Muscle layer of colon (tissue), 2 donors: ENCODE data around the gene LMOD2.

ENCODE experiments used
- H3K27ac ChIP-seq: one replicate; pipeline ENCODE4 v1.7.0; 2013; ENCODE audit warnings: low read depth, mild to moderate bottlenecking, low read length, moderate library complexity
- H3K27me3 ChIP-seq, 2 donors: one replicate each; pipeline ENCODE4 v1.7.0; 2013; ENCODE audit warnings: low read length in 2 of 2, mild to moderate bottlenecking in 2 of 2; ENCODE audit not compliant: insufficient read depth in 2 of 2, control insufficient read depth in 1 of 2
- H3K36me3 ChIP-seq: one replicate; pipeline ENCODE4 v1.7.0; 2013; ENCODE audit warnings: mild to moderate bottlenecking, low read length; ENCODE audit not compliant: insufficient read depth
- H3K4me1 ChIP-seq: one replicate; pipeline ENCODE4 v1.7.0; 2013; ENCODE audit warnings: mild to moderate bottlenecking, low read length; ENCODE audit not compliant: insufficient read depth
- H3K4me3 ChIP-seq, 2 donors: one replicate each; pipeline ENCODE4 v1.7.0; 2013; ENCODE audit warnings: low read length in 2 of 2, low read depth in 1 of 2, mild to moderate bottlenecking in 1 of 2, moderate library complexity in 1 of 2
- H3K9ac ChIP-seq: one replicate; pipeline ENCODE4 v1.7.0; 2013; ENCODE audit warnings: low read length
- H3K9me3 ChIP-seq: one replicate; pipeline ENCODE4 v1.7.0; 2013; ENCODE audit warnings: mild to moderate bottlenecking, low read length
- donor health status: abdominal sarcoma.
- donor health status: Adenocarcinoma of cecum.

The LMOD2 gene

DNA sequence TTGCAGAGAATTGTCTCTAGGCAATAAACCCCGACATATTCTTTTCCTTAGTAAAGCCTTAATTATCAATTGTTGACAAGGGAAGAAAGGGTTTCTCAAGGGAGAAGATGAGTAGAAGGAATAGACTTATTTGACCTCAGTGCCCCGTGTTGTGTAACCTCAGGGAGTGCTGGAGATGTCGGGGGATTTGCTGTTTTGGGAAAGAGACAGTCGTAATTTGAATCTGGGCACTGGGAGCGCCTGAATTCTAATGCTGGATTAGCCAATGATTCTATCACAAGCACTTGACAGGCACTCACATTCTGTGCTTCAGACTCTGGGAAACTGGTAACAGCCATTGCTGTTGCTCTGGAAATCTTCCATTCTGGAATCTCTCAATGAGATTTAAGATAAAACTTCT, 13.8 kb upstream of the LMOD2 start:
- Histone ChIP-seq H3K9me3 (no peaks in the 10 kb centered on the region), H3K36me3 (no peaks in the 10 kb centered on the region), H3K4me1 (peaks cover 12% of the 10 kb centered on the region), H3K9ac (no peak overlapping the region), H3K4me3 (no peak overlapping the region), H3K27ac (no peak overlapping the region), H3K27me3 (no peaks in the 10 kb centered on the region)

DNA sequence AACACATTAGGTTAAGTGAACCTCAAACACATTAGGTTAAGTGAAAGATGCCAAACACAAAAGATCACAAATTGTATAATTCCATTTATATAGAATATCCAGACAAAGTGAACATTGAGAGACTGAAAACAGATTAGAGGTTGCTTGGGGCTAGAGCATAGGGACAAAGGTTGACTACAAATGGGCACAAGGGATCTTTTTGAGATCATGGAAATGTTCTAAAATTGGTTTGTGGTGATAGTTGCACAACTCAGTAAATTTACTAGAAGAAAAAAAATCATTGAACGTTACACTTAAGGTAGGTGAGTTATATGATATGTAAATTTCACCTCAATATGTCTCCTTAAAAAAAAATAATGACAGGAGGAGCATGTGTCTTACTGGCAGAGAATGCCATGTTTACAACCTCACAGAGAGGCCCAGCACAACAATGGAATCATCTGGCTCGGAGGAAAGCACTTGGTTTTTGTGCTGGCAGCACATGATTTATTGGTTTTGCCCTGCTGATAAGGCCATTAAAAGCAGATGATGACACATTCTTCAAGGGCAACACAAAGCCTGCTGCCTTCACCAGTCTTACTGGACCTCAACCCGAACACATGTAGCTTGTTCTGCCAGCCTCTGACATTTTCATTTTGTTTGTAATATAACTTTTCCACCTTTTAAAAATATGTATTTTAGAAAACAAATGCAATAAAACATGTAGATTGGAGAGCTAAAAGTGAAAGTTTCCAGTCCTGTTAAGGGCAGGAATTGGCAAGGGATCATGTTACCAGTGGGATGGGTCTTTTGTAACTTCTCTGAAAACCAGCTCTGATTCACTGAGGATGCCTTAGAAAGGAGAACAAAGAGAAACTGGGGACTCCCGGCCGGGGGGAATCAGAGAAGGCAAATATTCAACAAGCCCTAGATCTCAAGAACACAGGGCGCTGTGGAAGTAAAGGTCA, 11.9 kb upstream of the LMOD2 start:
- Histone ChIP-seq H3K4me3 (peak overlapping the region in 1 of 2 donors; percentile 45), H3K9ac (no peak overlapping the region), H3K27ac (no peak overlapping the region)

DNA sequence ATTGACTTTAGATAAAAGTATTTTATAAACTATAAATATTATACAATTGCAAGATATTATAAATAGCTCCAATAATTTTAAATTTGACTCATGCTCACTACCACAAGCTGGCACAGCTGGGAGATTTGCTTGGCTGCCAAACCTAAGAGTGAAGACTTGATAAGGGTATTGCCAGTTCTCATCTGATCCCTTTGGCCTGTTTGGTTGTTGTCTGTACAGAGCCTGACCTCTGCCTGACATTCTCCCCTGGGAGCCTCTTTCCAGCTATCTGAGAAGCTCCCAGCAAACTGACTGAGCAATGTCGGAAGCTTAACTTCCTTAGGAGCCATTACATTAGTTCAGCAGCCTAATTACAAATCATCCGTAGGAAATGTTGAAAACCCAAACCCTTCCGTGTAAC, 10.2 kb upstream of the LMOD2 start:
- no peak overlapping the region for H3K9ac ChIP-seq
- H3K36me3 ChIP-seq: no peaks in the 10 kb centered on the region
- no peaks in the 10 kb centered on the region for H3K27me3 ChIP-seq
- no peaks in the 10 kb centered on the region for H3K9me3 ChIP-seq
- peaks cover 12% of the 10 kb centered on the region for H3K4me1 ChIP-seq
- no peak overlapping the region for H3K27ac ChIP-seq
- no peak overlapping the region for H3K4me3 ChIP-seq

More for the DNA sequence above, 11.9 kb upstream of the LMOD2 start:
- H3K36me3 ChIP-seq: no peaks in the 10 kb centered on the region
- H3K9me3 ChIP-seq: no peaks in the 10 kb centered on the region
- no peaks in the 10 kb centered on the region for H3K27me3 ChIP-seq
- peaks cover 12% of the 10 kb centered on the region for H3K4me1 ChIP-seq

DNA sequence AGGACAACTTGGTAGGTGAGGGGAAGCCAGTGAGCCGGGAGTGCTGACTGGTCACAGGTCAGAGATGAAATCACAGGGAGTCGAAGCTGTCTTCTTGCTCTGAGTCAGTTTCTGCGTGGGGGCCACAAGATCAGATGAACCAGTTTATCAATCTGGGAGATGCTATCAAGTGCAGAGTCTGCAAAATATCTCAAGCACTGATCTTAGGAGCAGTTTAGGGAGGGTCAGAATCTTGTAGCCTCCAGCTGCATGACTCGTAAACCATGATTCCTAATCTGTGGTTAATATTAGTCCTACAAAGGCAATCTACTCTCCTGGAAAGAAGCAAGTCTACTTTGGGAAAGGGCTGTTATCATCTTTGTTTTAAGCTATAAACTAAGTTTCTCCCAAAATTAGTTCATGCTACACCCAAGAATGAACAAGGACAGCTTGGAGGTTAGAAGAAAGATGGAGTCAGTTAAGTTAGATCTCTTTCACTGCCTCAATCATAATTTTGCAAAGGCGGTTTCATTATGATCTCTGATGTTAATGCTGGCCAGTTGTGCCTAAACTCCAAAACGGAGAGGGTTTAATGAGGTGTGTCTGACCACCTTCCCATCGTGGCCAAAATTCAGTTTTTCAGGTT, 8.4 kb upstream of the LMOD2 start:
- Histone ChIP-seq H3K27ac (no peak overlapping the region), H3K4me1 (peaks cover 12% of the 10 kb centered on the region), H3K9ac (no peak overlapping the region), H3K4me3 (no peak overlapping the region), H3K9me3 (no peaks in the 10 kb centered on the region), H3K36me3 (no peaks in the 10 kb centered on the region), H3K27me3 (no peaks in the 10 kb centered on the region)

DNA sequence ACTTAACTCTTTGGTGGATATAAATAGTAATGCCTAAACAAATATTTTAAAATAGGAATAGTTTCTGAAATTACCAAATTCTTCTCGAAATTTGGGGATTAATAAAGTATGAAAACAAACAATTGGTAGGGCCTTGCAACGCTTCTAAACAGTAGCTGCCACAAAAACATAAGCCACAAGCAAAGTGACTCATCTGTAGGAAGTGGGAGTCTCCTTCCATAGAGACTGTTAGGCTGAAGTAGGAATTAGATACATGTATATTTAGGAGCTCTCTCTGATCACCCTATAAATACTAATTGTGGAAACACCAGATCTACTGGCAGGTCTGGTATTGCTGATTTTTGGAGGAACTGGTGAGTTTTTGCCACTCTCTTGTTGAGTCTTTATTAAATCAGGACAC, 5.7 kb upstream of the LMOD2 start:
- no peak overlapping the region for H3K27ac ChIP-seq
- no peaks in the 10 kb centered on the region for H3K4me1 ChIP-seq
- no peaks in the 10 kb centered on the region for H3K36me3 ChIP-seq
- no peak overlapping the region for H3K4me3 ChIP-seq
- no peaks in the 10 kb centered on the region for H3K27me3 ChIP-seq
- H3K9me3 ChIP-seq: no peaks in the 10 kb centered on the region
- no peak overlapping the region for H3K9ac ChIP-seq

DNA sequence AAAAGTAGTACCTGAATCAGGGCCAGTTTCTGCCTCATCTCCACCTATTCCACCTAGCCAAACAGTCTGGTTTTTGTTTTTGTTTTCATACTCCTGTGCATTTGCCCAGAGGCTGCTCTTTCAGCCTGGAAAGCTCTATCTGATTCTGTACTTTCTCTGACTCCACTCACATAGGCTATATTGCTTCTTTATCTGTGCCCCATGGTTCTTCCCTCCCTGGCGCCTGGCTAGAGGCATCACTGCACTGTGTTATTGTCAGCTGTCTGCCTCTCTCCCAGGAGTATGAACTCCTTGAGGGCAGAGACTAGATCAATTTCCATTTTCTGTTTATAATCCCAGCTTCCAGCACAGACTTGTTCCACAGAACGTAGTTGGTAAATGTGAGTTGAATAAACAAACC, 5.1 kb upstream of the LMOD2 start:
- no peak overlapping the region for H3K4me3 ChIP-seq
- no peaks in the 10 kb centered on the region for H3K36me3 ChIP-seq
- H3K27me3 ChIP-seq: no peaks in the 10 kb centered on the region
- no peaks in the 10 kb centered on the region for H3K9me3 ChIP-seq
- H3K27ac ChIP-seq: no peak overlapping the region
- H3K4me1 ChIP-seq: no peaks in the 10 kb centered on the region
- H3K9ac ChIP-seq: no peak overlapping the region

DNA sequence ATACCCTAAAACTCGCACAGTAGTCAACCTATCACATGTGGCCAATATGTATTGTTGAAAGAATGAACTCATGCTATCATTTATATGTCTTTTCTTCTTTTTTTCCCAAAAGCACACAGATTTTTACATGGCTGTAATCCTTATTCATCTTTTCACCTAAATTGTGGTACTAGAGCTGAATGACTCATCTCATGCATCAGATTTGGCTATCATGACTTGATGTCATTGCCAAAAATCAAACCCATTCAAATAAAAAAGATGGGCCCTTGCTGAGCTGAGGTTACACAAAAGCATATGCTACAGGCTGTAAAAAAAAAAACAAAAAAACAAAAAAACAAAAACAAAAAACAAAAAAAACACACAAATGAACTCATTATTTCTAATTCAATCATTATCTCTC, 3.3 kb upstream of the LMOD2 start:
- H3K27ac ChIP-seq: no peak overlapping the region

DNA sequence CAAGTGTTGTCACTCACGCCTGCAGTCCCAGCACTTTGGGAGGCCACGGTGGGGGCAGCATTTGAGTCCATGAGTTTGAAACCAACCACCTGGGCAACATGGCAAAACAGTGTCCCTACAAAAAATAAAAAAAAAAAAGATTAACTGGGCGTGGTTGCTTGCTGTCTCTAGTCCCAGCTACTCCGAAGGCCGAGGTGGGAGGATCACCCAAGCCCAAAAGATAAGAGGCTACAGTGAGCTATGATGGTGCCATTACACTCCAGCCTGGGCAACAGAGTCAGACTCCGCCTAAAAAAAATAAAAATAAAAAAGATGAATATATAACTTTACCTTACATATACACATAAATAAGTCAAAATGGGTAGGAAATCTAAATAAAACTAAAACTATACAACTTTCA, 2.5 kb upstream of the LMOD2 start:
- no peak overlapping the region for H3K4me3 ChIP-seq
- no peaks in the 10 kb centered on the region for H3K27me3 ChIP-seq
- H3K27ac ChIP-seq: no peak overlapping the region
- H3K36me3 ChIP-seq: no peaks in the 10 kb centered on the region
- H3K9ac ChIP-seq: no peak overlapping the region
- H3K4me1 ChIP-seq: no peaks in the 10 kb centered on the region
- H3K9me3 ChIP-seq: no peaks in the 10 kb centered on the region

More for the DNA sequence above, 3.3 kb upstream of the LMOD2 start:
- H3K9me3 ChIP-seq: no peaks in the 10 kb centered on the region
- no peak overlapping the region for H3K9ac ChIP-seq
- no peaks in the 10 kb centered on the region for H3K27me3 ChIP-seq
- no peaks in the 10 kb centered on the region for H3K4me1 ChIP-seq
- H3K36me3 ChIP-seq: no peaks in the 10 kb centered on the region
- no peak overlapping the region for H3K4me3 ChIP-seq

DNA sequence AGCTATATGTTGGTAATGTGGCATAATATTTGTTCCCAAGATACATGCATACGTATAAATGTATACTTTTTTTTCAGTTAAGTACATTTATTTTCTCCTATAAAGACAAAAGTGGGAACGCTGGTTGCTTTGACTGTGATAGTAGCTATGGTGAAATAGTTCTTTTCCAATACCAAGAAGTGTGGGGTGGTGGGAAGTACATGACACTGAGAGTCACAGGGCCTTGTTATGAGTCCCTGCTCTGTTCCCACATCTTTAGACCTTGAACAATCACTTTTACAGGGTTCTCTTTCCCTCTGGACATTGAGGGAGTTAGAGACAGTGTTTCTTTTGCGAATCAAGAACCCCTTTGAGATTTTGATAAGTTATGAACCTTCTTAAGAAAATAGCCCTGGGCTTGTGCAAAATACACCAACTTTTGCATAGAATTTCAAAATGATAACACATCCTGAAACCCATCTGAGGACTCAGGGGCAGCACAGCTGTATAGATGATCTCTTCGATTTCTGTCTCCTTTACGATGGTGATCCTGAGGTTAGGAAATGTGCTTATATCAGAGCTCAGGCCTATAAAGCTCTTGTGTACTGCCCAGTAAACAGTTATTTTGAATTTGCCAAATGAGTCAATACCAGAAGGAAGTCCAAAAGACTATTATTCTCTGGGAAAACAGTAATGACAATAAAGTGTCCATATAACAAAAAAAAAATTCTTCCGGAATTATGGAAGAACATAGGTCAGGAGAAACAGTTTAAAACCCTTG, 1.1 kb downstream of the LMOD2 start:
- no peak overlapping the region for H3K9ac ChIP-seq
- no peaks in the 10 kb centered on the region for H3K36me3 ChIP-seq
- H3K4me3 ChIP-seq: no peak overlapping the region
- H3K27ac ChIP-seq: no peak overlapping the region
- H3K27me3 ChIP-seq: no peaks in the 10 kb centered on the region
- no peaks in the 10 kb centered on the region for H3K4me1 ChIP-seq
- no peaks in the 10 kb centered on the region for H3K9me3 ChIP-seq

DNA sequence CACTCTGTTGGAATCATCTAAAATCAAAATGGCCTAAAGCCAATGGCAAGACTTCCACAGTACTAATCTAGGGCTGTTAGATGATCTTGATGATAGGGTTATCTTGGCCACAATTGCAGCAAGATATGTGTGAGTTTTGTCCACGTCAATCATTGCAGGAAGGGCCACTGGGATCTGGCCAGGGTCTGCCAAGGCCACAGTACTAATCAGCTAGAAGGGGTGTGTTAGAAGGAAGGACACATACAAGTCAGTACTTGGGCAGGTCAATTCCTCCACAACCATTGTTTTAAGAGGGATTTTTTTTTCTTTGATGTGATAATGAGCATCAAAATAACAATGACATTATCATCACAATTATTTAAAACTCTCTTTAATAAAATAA, 1.6 kb downstream of the LMOD2 start:
- Histone ChIP-seq H3K9ac (no peak overlapping the region), H3K4me1 (no peaks in the 10 kb centered on the region), H3K36me3 (no peaks in the 10 kb centered on the region), H3K9me3 (no peaks in the 10 kb centered on the region), H3K27ac (no peak overlapping the region), H3K27me3 (no peaks in the 10 kb centered on the region), H3K4me3 (no peak overlapping the region)

DNA sequence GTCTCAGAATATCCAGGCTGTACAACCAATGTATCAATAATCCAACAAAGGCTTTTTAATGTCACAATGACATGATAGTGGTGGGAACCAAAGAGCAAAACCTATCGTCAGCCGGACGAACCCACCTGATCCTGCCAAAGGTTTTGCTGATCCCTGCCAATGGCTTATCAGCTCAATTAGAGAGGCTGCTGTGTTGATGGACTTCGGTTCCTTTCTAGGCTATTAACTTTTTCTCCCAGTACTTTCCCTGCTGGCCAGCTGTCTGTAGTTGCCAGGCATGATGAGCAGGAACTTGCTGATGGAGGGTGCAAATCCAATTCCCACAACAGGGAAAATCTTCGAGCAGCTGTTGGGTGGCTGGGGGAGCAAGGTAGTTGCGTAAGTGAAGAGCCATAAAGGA, 2.4 kb downstream of the LMOD2 start:
- H3K27ac ChIP-seq: no peak overlapping the region
- H3K9me3 ChIP-seq: no peaks in the 10 kb centered on the region
- H3K4me1 ChIP-seq: no peaks in the 10 kb centered on the region
- no peak overlapping the region for H3K4me3 ChIP-seq
- H3K36me3 ChIP-seq: no peaks in the 10 kb centered on the region
- no peak overlapping the region for H3K9ac ChIP-seq
- no peaks in the 10 kb centered on the region for H3K27me3 ChIP-seq
